ENCODE data around the gene SLC41A2. TPM values are rescaled to one million over a fixed set of nuclear protein-coding genes. Genes with fewer than 3 reads are reported as not detected.

Gene SLC41A2
- total and polyA plus RNA-seq, 9 of the 15 experiments (the other 6 are each of a cell fraction or from before 2014, with no cell fraction given): 0.01 to 0.89 (median 0.16) TPM; not detected in 1

DNA sequence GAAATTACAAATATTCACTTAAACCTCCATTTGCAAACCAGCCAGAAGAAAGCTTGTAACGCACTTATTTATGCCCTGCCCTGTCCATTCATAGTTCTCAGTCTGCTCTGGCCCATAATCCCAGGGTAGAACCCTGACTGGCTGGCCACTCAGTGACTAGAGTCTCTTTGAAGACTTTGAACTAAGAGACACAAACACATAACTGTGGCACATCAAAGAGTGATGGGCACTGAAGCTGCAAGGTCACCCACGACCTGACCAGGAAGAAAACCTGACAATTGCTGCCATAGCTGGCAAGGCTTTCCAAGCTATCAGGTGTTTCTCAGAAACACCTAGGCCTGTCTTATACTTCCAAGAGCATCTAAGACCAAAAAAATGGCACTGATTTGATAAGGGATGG, 28.7 kb downstream of the SLC41A2 start:
- DNase-seq (ENCODE audit: extremely low read depth in 1 of 4, low spot score in 3 of 4) (no peak), FAIRE-seq (no peak), ATAC-seq (no peak)
- CTCF ChIA-PET (ENCODE audit: low intra/inter-chr PET ratio): no interaction called here
- Histone ChIP-seq H3K9ac (ENCODE audit: insufficient read depth in 1 of 2, low read depth in 2 of 2, low read length in 2 of 2) (no peak overlapping the region), H3K9me1 (ENCODE audit: control insufficient read depth, insufficient read depth, low read length) (no peaks in the 10 kb centered on the region), H3K27me3 (ENCODE audit: control insufficient read depth in 2 of 2, insufficient read depth in 2 of 2, low read length in 2 of 2) (peaks cover 0 to 9% of the 10 kb centered on the region in 2 experiments; a peak in 4 of 5 replicates), H2AFZ (ENCODE audit: low read depth, low read length) (no peak overlapping the region), H3K4me3 (no peak overlapping the region), H3K36me3 (ENCODE audit: control insufficient read depth, insufficient read depth, low read length) (no peaks in the 10 kb centered on the region), H3K79me2 (ENCODE audit: control insufficient read depth, insufficient read depth, low read length) (no peaks in the 10 kb centered on the region), H3K27ac (ENCODE audit: extremely low read depth, low read depth, low read length) (no peak overlapping the region), H3K4me1 (replicated peaks in 1 of 2; ENCODE audit: control insufficient read depth in 2 of 2, insufficient read depth in 2 of 2, low read length in 2 of 2) (no peaks in the 10 kb centered on the region), H3K9me3 (replicated peaks; ENCODE audit: control insufficient read depth, insufficient read depth, low read depth, low read length) (no peaks in the 10 kb centered on the region), H3K4me2 (ENCODE audit: insufficient read depth, low read length) (no peak overlapping the region), H4K20me1 (replicated peaks; ENCODE audit: control insufficient read depth, insufficient read depth, low read length) (no peaks in the 10 kb centered on the region)
- no TSS peak for BruUV-seq (replicated peaks)
- intact Hi-C loops (cut with micrococcal nuclease) (no loop called here), in situ Hi-C loops (cut with MboI) (no loop called here)
- TF ChIP-seq E2F3 (CRISPR knock-in tag; IDR thresholded peaks at IDR 0.05) (no peak), BRCA1 (IDR thresholded peaks at IDR 0.05) (no peak), BRCA1 (CRISPR knock-in tag; IDR thresholded peaks at IDR 0.05) (no peak), IRF2 (CRISPR knock-in tag; IDR thresholded peaks at IDR 0.05) (no peak), KDM5B (IDR thresholded peaks at IDR 0.05; ENCODE audit: insufficient replicate concordance, low read depth, low read length) (no peak)
- TF ChIP-seq, protein P1, sequence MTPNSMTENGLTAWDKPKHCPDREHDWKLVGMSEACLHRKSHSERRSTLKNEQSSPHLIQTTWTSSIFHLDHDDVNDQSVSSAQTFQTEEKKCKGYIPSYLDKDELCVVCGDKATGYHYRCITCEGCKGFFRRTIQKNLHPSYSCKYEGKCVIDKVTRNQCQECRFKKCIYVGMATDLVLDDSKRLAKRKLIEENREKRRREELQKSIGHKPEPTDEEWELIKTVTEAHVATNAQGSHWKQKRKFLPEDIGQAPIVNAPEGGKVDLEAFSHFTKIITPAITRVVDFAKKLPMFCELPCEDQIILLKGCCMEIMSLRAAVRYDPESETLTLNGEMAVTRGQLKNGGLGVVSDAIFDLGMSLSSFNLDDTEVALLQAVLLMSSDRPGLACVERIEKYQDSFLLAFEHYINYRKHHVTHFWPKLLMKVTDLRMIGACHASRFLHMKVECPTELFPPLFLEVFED (CRISPR knock-in tag; conservative IDR thresholded peaks at IDR 0.05): no peak
- TF ChIP-seq, protein P2, sequence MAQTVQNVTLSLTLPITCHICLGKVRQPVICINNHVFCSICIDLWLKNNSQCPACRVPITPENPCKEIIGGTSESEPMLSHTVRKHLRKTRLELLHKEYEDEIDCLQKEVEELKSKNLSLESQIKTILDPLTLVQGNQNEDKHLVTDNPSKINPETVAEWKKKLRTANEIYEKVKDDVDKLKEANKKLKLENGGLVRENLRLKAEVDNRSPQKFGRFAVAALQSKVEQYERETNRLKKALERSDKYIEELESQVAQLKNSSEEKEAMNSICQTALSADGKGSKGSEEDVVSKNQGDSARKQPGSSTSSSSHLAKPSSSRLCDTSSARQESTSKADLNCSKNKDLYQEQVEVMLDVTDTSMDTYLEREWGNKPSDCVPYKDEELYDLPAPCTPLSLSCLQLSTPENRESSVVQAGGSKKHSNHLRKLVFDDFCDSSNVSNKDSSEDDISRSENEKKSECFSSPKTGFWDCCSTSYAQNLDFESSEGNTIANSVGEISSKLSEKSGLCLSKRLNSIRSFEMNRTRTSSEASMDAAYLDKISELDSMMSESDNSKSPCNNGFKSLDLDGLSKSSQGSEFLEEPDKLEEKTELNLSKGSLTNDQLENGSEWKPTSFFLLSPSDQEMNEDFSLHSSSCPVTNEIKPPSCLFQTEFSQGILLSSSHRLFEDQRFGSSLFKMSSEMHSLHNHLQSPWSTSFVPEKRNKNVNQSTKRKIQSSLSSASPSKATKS (CRISPR knock-in tag; IDR thresholded peaks at IDR 0.05): no peak
- TF ChIP-seq, protein P3, sequence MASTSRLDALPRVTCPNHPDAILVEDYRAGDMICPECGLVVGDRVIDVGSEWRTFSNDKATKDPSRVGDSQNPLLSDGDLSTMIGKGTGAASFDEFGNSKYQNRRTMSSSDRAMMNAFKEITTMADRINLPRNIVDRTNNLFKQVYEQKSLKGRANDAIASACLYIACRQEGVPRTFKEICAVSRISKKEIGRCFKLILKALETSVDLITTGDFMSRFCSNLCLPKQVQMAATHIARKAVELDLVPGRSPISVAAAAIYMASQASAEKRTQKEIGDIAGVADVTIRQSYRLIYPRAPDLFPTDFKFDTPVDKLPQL (IDR thresholded peaks at IDR 0.05; ENCODE audit: extremely low read depth, insufficient read length): no peak
- 0% methylated on average over 2 of the region's 2 CpGs for WGBS (ENCODE audit: insufficient coverage, low coverage, missing lambda C conversion rate)
- POLR2A ChIA-PET: no interaction called here

All from K562 (cell line).